HepG2 (cell line): Measurements from ENCODE around the gene HSPA1B. TPM values are rescaled to one million over a fixed set of nuclear protein-coding genes. Genes with fewer than 3 reads are reported as not detected.
"Not testable (repeated sequence)": the region's sequence is repeated elsewhere in the genome, so short reads cannot be mapped to it uniquely, and the experiment has no call there.

Experiments used
- ATAC-seq: fragments of 200-7000 bp; cut with Tn5 transposase; 3 replicates; pipeline ENCODE4 v1.9.1; 2020; ENCODE audit warnings: mild to moderate bottlenecking, moderate library complexity
- BruUV-seq: library from RNA; stranded (reverse); fragments of 400-500 nt; replicated peaks from 2 replicates; lab custom pipeline; 2021; lab: Mats Ljungman, UMichigan
- CTCF ChIA-PET: fragments of 300-600 bp; formaldehyde crosslinking; extraction: SDS; loops from one replicate; lab custom pipeline; 2021; ENCODE audit warnings: low total read pairs, inconsistent platforms, low intra/inter-chr PET ratio; lab: Yijun Ruan, JAX
- POLR2A ChIA-PET: fragments of 350-600 bp; sonication (Branson Sonifier 250); formaldehyde crosslinking; loops from one replicate; lab custom pipeline; 2020; ENCODE audit warnings: antibody characterized with exemption, inconsistent platforms; lab: Yijun Ruan, JAX
- DNase-seq: peaks from one replicate; pipeline ENCODE4 v3.0.0-alpha.2; 2015; ENCODE audit warnings: low spot score
- FAIRE-seq: peaks from 3 replicates; lab custom pipeline; 2011; peaks lifted over from hg19 to GRCh38; lab: Jason Lieb, UNC
- H2AFZ ChIP-seq: one replicate; pipeline ENCODE4 v1.6.1; 2011; ENCODE audit warnings: low read length, inconsistent platforms
- H3K27ac ChIP-seq: fragments of 300-600 bp; 3 replicates; pipeline ENCODE4 v1.8.0; 2011; ENCODE audit warnings: mixed run types, mild to moderate bottlenecking, mixed read lengths, low read length, inconsistent platforms; ENCODE audit not compliant: insufficient read depth; ENCODE audit errors: extremely low read length
- H3K27me3 ChIP-seq, 2 experiments: fragments of 200-600 bp in 1 of 2; 2 replicates in 1 of 2; 3 replicates in 1 of 2; pipeline versions ENCODE4 v1.6.0 to v1.8.0; 2011; ENCODE audit warnings: low read length in 2 of 2, mild to moderate bottlenecking in 2 of 2, moderate library complexity in 2 of 2, inconsistent platforms in 1 of 2; ENCODE audit not compliant: insufficient read depth in 2 of 2, control insufficient read depth in 1 of 2
- H3K36me3 ChIP-seq, 2 experiments: fragments of 200-600 bp in 1 of 2; replicated peaks in 1 of 2; 2 replicates in 1 of 2; 3 replicates in 1 of 2; pipeline versions ENCODE4 v1.5.1 to v1.8.0; 2011; ENCODE audit warnings: low read length in 2 of 2, inconsistent platforms in 1 of 2; ENCODE audit not compliant: insufficient read depth in 2 of 2, control insufficient read depth in 1 of 2
- H3K4me1 ChIP-seq: 2 replicates; pipeline ENCODE4 v1.5.1; 2012; ENCODE audit warnings: low read length, inconsistent platforms; ENCODE audit not compliant: insufficient read depth
- H3K4me2 ChIP-seq: 2 replicates; pipeline ENCODE4 v1.6.0; 2011; ENCODE audit warnings: low read depth, low read length, inconsistent platforms
- H3K4me3 ChIP-seq, 3 experiments: fragments of 200-600 bp in 1 of 3; sonication (generic), shearing (Covaris generic) in 1 of 3; replicated peaks in 1 of 3; 2 replicates each; pipeline ENCODE4 v1.5.1; 2011 to 2016; ENCODE audit warnings: low read length in 3 of 3, inconsistent platforms in 2 of 3, low read depth in 2 of 3, mild to moderate bottlenecking in 2 of 3, control low read depth in 1 of 3, mixed read lengths in 1 of 3; ENCODE audit not compliant: insufficient read depth in 1 of 3
- H3K79me2 ChIP-seq: one replicate; pipeline ENCODE4 v1.6.1; 2011; ENCODE audit warnings: low read length, inconsistent platforms; ENCODE audit not compliant: insufficient read depth
- H3K9ac ChIP-seq: 2 replicates; pipeline ENCODE4 v1.6.0; 2011; ENCODE audit warnings: mild to moderate bottlenecking, low read depth, low read length, inconsistent platforms; ENCODE audit not compliant: insufficient read depth
- H3K9me3 ChIP-seq: 2 replicates; pipeline ENCODE4 v1.5.1; 2012; ENCODE audit warnings: mild to moderate bottlenecking, low read length
- H4K20me1 ChIP-seq: 2 replicates; pipeline ENCODE4 v1.6.0; 2011; ENCODE audit warnings: inconsistent platforms, mild to moderate bottlenecking, low read length, moderate library complexity; ENCODE audit not compliant: insufficient read depth
- EP300 ChIP-seq, 3 experiments: sonication (generic) in 1 of 3; formaldehyde crosslinking in 1 of 3; IDR thresholded peaks; 2 replicates each; pipeline versions ENCODE4 v1.5.1 to v1.6.1; 2011 to 2020; ENCODE audit warnings: low read depth in 2 of 3, low read length in 2 of 3, borderline replicate concordance in 1 of 3, improper control_type of control experiment in 1 of 3, mild to moderate bottlenecking in 1 of 3, missing genetic modification reagents in 1 of 3, moderate library complexity in 1 of 3
- LCORL ChIP-seq, 2 experiments: fragments of 450-650 bp in 1 of 2; sonication (generic) in 1 of 2; formaldehyde crosslinking in 1 of 2; IDR thresholded peaks; 2 replicates each; pipeline versions ENCODE4 v1.5.0 to v1.6.1; 2017 to 2020; ENCODE audit warnings: antibody characterized with exemption in 1 of 2, missing genetic modification reagents in 1 of 2
- SMC3 ChIP-seq: IDR thresholded peaks from 2 replicates; pipeline ENCODE4 v1.6.1; 2011; ENCODE audit warnings: low read length, improper control_type of control experiment
- SPEN ChIP-seq: sonication (generic); formaldehyde crosslinking; IDR thresholded peaks from 2 replicates; pipeline ENCODE4 v1.5.1; 2020; ENCODE audit warnings: low read depth, mild to moderate bottlenecking, missing genetic modification reagents
- ZFAT ChIP-seq: sonication (generic); formaldehyde crosslinking; conservative IDR thresholded peaks from 2 replicates; pipeline ENCODE4 v1.8.1; 2023; ENCODE audit warnings: missing genetic modification reagents, inconsistent platforms
- ZNF121 ChIP-seq: sonication (generic); formaldehyde crosslinking; IDR thresholded peaks from 2 replicates; pipeline ENCODE4 v1.5.0; 2020; ENCODE audit warnings: mild to moderate bottlenecking, missing genetic modification reagents
- ZNF350 ChIP-seq: sonication (generic); formaldehyde crosslinking; IDR thresholded peaks from 2 replicates; pipeline ENCODE4 v1.4.0; 2020; ENCODE audit warnings: mild to moderate bottlenecking, low read depth, missing genetic modification reagents, borderline replicate concordance
- ZNF883 ChIP-seq: sonication (generic); formaldehyde crosslinking; IDR thresholded peaks from 2 replicates; pipeline ENCODE4 v1.5.1; 2020; ENCODE audit warnings: mild to moderate bottlenecking, missing genetic modification reagents; ENCODE audit errors: not compliant biosample characterization
- WGBS: methylation state at CpG from one replicate; pipeline ENCODE4 v1.1.6; 2017; ENCODE audit warnings: low lambda C conversion rate; 5-methylcytosine and 5-hydroxymethylcytosine counted together
- in situ Hi-C: cut with HindIII; loops from 2 replicates; pipeline ENCODE4 v1.10.0; 2017; ENCODE audit warnings: low pct_unique_long_range_greater_than_20kb; ENCODE audit not compliant: extremely low pct_ligation_motif_present
- intact Hi-C: fragments of 100-400 bp; cut with micrococcal nuclease; formaldehyde crosslinking; loops from one replicate; pipeline ENCODE4 v1.10.0; 2022; ENCODE audit not compliant: unreplicated experiment
- polyA plus RNA-seq, 8 experiments: library from polyadenylated mRNA; depleted of rRNA in 3 of 8; stranded (reverse) in 7 of 8; unstranded in 1 of 8; fragments of >200 nt; fragmentation: Illumina TruSeq in 4 of 8; extraction: Trizol in 4 of 8; gene quantifications; 2 replicates each; pipeline versions ENCODE4 v1.2.1 to v1.2.3, GENCODE V29; 2011 to 2016; ENCODE audit warnings: low read depth in 4 of 8, missing spikeins in 1 of 8, mixed read lengths in 1 of 8; ENCODE audit not compliant: insufficient read depth in 1 of 8
- total RNA-seq, 5 experiments: library from RNA; depleted of rRNA; stranded (reverse); fragments of >200 nt; fragmentation: Illumina TruSeq; extraction: Trizol; gene quantifications; 2 replicates each; pipeline ENCODE4 v1.2.3, GENCODE V29; 2016; ENCODE audit warnings: low read depth in 1 of 5
- TF ChIP-seq, protein P1 (sequence below): sonication (generic); formaldehyde crosslinking; IDR thresholded peaks from 2 replicates; pipeline ENCODE4 v1.5.0; 2020; ENCODE audit warnings: mild to moderate bottlenecking, missing genetic modification reagents

HSPA1B gene
- total and polyA plus RNA-seq, 2 of the 13 experiments (the other 11 are each of a cell fraction or from before 2014, with no cell fraction given) = 26.0 to 186 TPM

DNA sequence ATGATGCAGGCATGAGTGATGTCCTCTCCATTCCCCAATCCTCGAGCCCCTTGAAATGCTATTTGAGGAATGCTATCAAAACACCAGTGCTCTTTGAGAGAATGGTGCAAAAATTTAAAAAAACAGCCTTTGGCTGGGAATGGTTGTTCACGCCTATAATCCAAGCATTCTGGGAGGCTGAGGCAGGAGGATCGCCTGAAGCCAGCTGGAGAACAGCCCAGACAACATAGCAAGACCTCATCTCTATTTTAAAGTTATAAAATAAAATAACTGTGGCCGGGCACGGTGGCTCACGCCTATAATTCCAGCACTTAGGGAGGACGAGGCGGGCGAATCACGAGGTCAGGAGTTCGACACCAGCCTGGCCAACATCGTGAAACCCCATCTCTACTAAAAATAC lies 27.8 kb upstream of the HSPA1B start (continued):
- TF ChIP-seq LCORL (IDR thresholded peaks at IDR 0.05) (no peak), LCORL (CRISPR knock-in tag; IDR thresholded peaks at IDR 0.05) (no peak), SPEN (CRISPR knock-in tag) (no peak), ZNF350 (CRISPR knock-in tag) (no peak), ZNF883 (no peak), SMC3 (no peak), ZFAT (CRISPR knock-in tag) (no peak), EP300 (IDR thresholded peaks at IDR 0.05; ENCODE audit: low read depth in 2 of 2, low read length in 2 of 2) (no peak), EP300 (CRISPR knock-in tag; IDR thresholded peaks at IDR 0.05; ENCODE audit: borderline replicate concordance) (no peak)

DNA sequence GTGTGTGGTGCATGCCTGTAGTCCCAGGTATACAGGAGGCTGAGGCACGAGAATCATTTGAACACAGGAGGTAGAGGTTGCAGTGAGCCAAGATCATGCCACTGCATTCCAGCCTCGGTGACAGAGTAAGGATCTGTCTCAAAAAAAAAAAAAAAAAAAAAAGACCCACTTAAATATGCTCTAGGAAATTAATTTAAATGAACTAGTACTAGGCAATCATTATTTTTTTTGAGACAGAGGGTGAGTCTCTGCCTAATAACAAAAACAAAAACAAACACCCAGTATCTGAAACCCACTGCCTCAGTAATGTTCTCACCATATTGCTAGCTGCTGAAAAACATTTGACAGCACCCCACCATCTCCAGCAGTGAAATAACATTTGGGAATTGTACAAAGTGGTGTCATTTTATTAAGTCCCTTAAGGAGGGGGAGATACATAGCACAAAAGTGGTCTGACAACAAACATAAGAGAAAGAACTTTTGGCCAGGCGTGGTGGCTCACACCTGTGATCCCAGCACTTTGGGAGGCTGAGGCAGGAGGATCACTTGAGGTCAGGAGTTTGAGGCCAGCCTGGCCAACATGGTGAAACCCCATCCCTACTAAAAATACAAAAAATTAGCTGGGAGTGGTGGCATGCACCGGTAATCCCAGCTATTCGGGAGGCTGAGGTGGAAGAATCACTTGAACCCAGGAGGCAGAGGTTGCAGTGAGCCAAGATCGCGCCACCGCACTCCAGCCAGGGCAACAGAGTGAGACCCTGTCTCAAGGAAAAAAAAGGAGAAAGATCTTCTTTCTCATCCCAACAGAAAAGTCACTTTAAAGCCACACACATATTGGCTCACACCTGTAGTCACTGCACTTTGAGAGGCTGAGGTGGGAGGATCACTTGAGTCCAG lies 26.3 kb upstream of the HSPA1B start:
- H3K27ac ChIP-seq, H3K4me3 ChIP-seq, DNase-seq, H3K27me3 ChIP-seq, H4K20me1 ChIP-seq, intact Hi-C loops, FAIRE-seq, H3K9me3 ChIP-seq, in situ Hi-C loops, BruUV-seq, ATAC-seq, H3K4me2 ChIP-seq, H2AFZ ChIP-seq: not testable (repeated sequence)
- Histone ChIP-seq H3K79me2 (peaks cover 10% of the 10 kb centered on the region), H3K4me1 (peaks cover 14% of the 10 kb centered on the region)
- POLR2A ChIA-PET = interaction anchor here (0.9 to 1.4 kb wide), 2 partner anchors 26 to 61 kb away, joined by 5 read pairs; partner anchors contain the start of genes HSPA1B and NEU1
- 93% methylated on average over 8 of the region's 8 CpGs for WGBS
- TF ChIP-seq ZNF121 (CRISPR knock-in tag) = peak; percentile 66
- TF ChIP-seq, protein P1, sequence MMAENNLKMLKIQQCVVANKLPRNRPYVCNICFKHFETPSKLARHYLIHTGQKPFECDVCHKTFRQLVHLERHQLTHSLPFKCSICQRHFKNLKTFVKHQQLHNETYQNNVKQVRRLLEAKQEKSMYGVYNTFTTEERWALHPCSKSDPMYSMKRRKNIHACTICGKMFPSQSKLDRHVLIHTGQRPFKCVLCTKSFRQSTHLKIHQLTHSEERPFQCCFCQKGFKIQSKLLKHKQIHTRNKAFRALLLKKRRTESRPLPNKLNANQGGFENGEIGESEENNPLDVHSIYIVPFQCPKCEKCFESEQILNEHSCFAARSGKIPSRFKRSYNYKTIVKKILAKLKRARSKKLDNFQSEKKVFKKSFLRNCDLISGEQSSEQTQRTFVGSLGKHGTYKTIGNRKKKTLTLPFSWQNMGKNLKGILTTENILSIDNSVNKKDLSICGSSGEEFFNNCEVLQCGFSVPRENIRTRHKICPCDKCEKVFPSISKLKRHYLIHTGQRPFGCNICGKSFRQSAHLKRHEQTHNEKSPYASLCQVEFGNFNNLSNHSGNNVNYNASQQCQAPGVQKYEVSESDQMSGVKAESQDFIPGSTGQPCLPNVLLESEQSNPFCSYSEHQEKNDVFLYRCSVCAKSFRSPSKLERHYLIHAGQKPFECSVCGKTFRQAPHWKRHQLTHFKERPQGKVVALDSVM (CRISPR knock-in tag) = peak; percentile 61; the same call in 1 of the 2 replicates
- TF ChIP-seq, all 625 proteins: peak for 2; not testable (repeated sequence) for 623
- CTCF ChIA-PET, H3K9ac ChIP-seq: not testable (repeated sequence)
- peaks cover 0 to 20% of the 10 kb centered on the region in 2 experiments; a peak in 3 of 5 replicates for H3K36me3 ChIP-seq
